ENCODE results near the gene A3GALT2. TPM values are rescaled to one million over a fixed set of nuclear protein-coding genes. Genes with fewer than 3 reads are reported as not detected.

Gene A3GALT2
- total RNA-seq, 2 donors from 2014 or later: not detected

- H3K27me3 Mint-ChIP-seq (ENCODE audit: low read depth): no peaks in the 10 kb centered on the region
- H3K27ac Mint-ChIP-seq: no peak overlapping the region
- no peak overlapping the region for H3K4me3 Mint-ChIP-seq
- peaks cover 18% of the 10 kb centered on the region for H3K4me1 Mint-ChIP-seq (ENCODE audit: low read depth)
- H3K9me3 Mint-ChIP-seq: no peaks in the 10 kb centered on the region
- peaks cover 2 to 5% of the 10 kb centered on the region in 2 donors for H3K36me3 Mint-ChIP-seq (ENCODE audit: insufficient read depth in 2 of 2)
- ATAC-seq (replicated peaks in 1 of 2) (no peak), DNase-seq (no peak)
These were observed 13.2 kb upstream of the A3GALT2 start for GRCh38 chr1:33334081-33334552.

- DNase-seq (no peak), ATAC-seq (replicated peaks in 1 of 2) (no peak)
- Mint-ChIP-seq H3K4me3 (no peak overlapping the region), H3K27ac (no peak overlapping the region), H3K9me3 (no peaks in the 10 kb centered on the region), H3K27me3 (ENCODE audit: low read depth) (no peaks in the 10 kb centered on the region), H3K4me1 (ENCODE audit: low read depth) (peaks cover 8% of the 10 kb centered on the region), H3K36me3 (ENCODE audit: insufficient read depth in 2 of 2) (peaks cover 4 to 7% of the 10 kb centered on the region in 2 donors)
These were observed 12.0 kb upstream of the A3GALT2 start for GRCh38 chr1:33332881-33333280.

- Mint-ChIP-seq H3K36me3 (ENCODE audit: insufficient read depth in 2 of 2) (peaks cover 4 to 7% of the 10 kb centered on the region in 2 donors), H3K27ac (no peak overlapping the region), H3K27me3 (ENCODE audit: low read depth) (no peaks in the 10 kb centered on the region), H3K4me1 (ENCODE audit: low read depth) (peaks cover 5% of the 10 kb centered on the region), H3K9me3 (no peaks in the 10 kb centered on the region), H3K4me3 (no peak overlapping the region)
- DNase-seq (no peak), ATAC-seq (replicated peaks in 1 of 2) (no peak)
These were observed 11.5 kb upstream of the A3GALT2 start for GRCh38 chr1:33332357-33332789.

GRCh38 chr1:33331444-33332356 lies 10.8 kb upstream of the A3GALT2 start:
- ATAC-seq (replicated peaks in 1 of 2) (no peak), DNase-seq (no peak)
- peaks cover 5% of the 10 kb centered on the region for H3K4me1 Mint-ChIP-seq (ENCODE audit: low read depth)
- H3K27ac Mint-ChIP-seq: no peak overlapping the region
- H3K9me3 Mint-ChIP-seq: no peaks in the 10 kb centered on the region
- H3K4me3 Mint-ChIP-seq: no peak overlapping the region
- peaks cover 4 to 7% of the 10 kb centered on the region in 2 donors for H3K36me3 Mint-ChIP-seq (ENCODE audit: insufficient read depth in 2 of 2)
- no peaks in the 10 kb centered on the region for H3K27me3 Mint-ChIP-seq (ENCODE audit: low read depth)

GRCh38 chr1:33330906-33331305 lies 10.0 kb upstream of the A3GALT2 start:
- no peak for DNase-seq
- ATAC-seq (replicated peaks in 1 of 2): no peak
- Mint-ChIP-seq H3K9me3 (no peaks in the 10 kb centered on the region), H3K27ac (no peak overlapping the region), H3K36me3 (ENCODE audit: insufficient read depth in 2 of 2) (peaks cover 5 to 8% of the 10 kb centered on the region in 2 donors), H3K4me1 (ENCODE audit: low read depth) (peaks cover 5% of the 10 kb centered on the region), H3K27me3 (ENCODE audit: low read depth) (no peaks in the 10 kb centered on the region), H3K4me3 (no peak overlapping the region)

- DNase-seq: no peak
- peaks cover 8 to 9% of the 10 kb centered on the region in 2 donors for H3K36me3 Mint-ChIP-seq (ENCODE audit: insufficient read depth in 2 of 2)
- ATAC-seq (replicated peaks in 1 of 2): no peak
- H3K27me3 Mint-ChIP-seq (ENCODE audit: low read depth): no peaks in the 10 kb centered on the region
- H3K9me3 Mint-ChIP-seq: no peaks in the 10 kb centered on the region
- no peak overlapping the region for H3K4me3 Mint-ChIP-seq
- peaks cover 5% of the 10 kb centered on the region for H3K4me1 Mint-ChIP-seq (ENCODE audit: low read depth)
- no peak overlapping the region for H3K27ac Mint-ChIP-seq
These were observed 9.5 kb upstream of the A3GALT2 start for GRCh38 chr1:33330361-33330890.

- Mint-ChIP-seq H3K27ac (no peak overlapping the region), H3K36me3 (ENCODE audit: insufficient read depth in 2 of 2) (peaks cover 8 to 9% of the 10 kb centered on the region in 2 donors), H3K4me1 (ENCODE audit: low read depth) (no peaks in the 10 kb centered on the region), H3K4me3 (no peak overlapping the region), H3K9me3 (no peaks in the 10 kb centered on the region), H3K27me3 (ENCODE audit: low read depth) (no peaks in the 10 kb centered on the region)
- DNase-seq: no peak
- no peak for ATAC-seq (replicated peaks in 1 of 2)
These were observed 8.9 kb upstream of the A3GALT2 start for GRCh38 chr1:33329600-33330305.

GRCh38 chr1:33328817-33329216 lies 7.9 kb upstream of the A3GALT2 start:
- H3K4me3 Mint-ChIP-seq: no peak overlapping the region
- no peak overlapping the region for H3K27ac Mint-ChIP-seq
- no peaks in the 10 kb centered on the region for H3K27me3 Mint-ChIP-seq (ENCODE audit: low read depth)
- H3K36me3 Mint-ChIP-seq (ENCODE audit: insufficient read depth in 2 of 2): peaks cover 8 to 9% of the 10 kb centered on the region in 2 donors
- no peaks in the 10 kb centered on the region for H3K4me1 Mint-ChIP-seq (ENCODE audit: low read depth)
- ATAC-seq (replicated peaks in 1 of 2) (no peak), DNase-seq (no peak)
- no peaks in the 10 kb centered on the region for H3K9me3 Mint-ChIP-seq

- Mint-ChIP-seq H3K4me1 (ENCODE audit: low read depth) (no peaks in the 10 kb centered on the region), H3K27me3 (ENCODE audit: low read depth) (no peaks in the 10 kb centered on the region), H3K9me3 (no peaks in the 10 kb centered on the region), H3K27ac (no peak overlapping the region), H3K36me3 (ENCODE audit: insufficient read depth in 2 of 2) (peaks cover 8 to 11% of the 10 kb centered on the region in 2 donors), H3K4me3 (no peak overlapping the region)
- no peak for DNase-seq
- peak; percentile 60 to 72 for ATAC-seq (replicated peaks in 1 of 2)
These were observed 6.9 kb upstream of the A3GALT2 start for GRCh38 chr1:33327587-33328325.

GRCh38 chr1:33326785-33327184 lies 5.9 kb upstream of the A3GALT2 start:
- ATAC-seq (replicated peaks in 1 of 2): no peak
- no peak overlapping the region for H3K27ac Mint-ChIP-seq
- DNase-seq: no peak
- H3K36me3 Mint-ChIP-seq (ENCODE audit: insufficient read depth in 2 of 2): peaks cover 8 to 11% of the 10 kb centered on the region in 2 donors
- H3K9me3 Mint-ChIP-seq: no peaks in the 10 kb centered on the region
- no peak overlapping the region for H3K4me3 Mint-ChIP-seq
- no peaks in the 10 kb centered on the region for H3K4me1 Mint-ChIP-seq (ENCODE audit: low read depth)
- H3K27me3 Mint-ChIP-seq (ENCODE audit: low read depth): no peaks in the 10 kb centered on the region

GRCh38 chr1:33324677-33325575 lies 4.0 kb upstream of the A3GALT2 start:
- no peaks in the 10 kb centered on the region for H3K9me3 Mint-ChIP-seq
- H3K4me3 Mint-ChIP-seq: no peak overlapping the region
- ATAC-seq (replicated peaks in 1 of 2): no peak
- peaks cover 8 to 11% of the 10 kb centered on the region in 2 donors for H3K36me3 Mint-ChIP-seq (ENCODE audit: insufficient read depth in 2 of 2)
- no peaks in the 10 kb centered on the region for H3K27me3 Mint-ChIP-seq (ENCODE audit: low read depth)
- H3K4me1 Mint-ChIP-seq (ENCODE audit: low read depth): no peaks in the 10 kb centered on the region
- no peak for DNase-seq
- no peak overlapping the region for H3K27ac Mint-ChIP-seq

Data from activated T-cell treated with anti-CD3 and anti-CD28 coated beads, Interleukin-2, amount 50 U/mL, for 72 hours (primary cell).